HG03139 (cell line): Measurements from ENCODE around the gene PPP4R3B.
A peak's percentile ranks its signal among the peaks of the same experiment; 100 is the strongest.

Source experiments
- ATAC-seq: cut with Tn5 transposase; IDR thresholded peaks from one replicate; pipeline ENCODE4 v1.9.1; 2021; ENCODE audit not compliant: unreplicated experiment

The PPP4R3B gene

GRCh38 chr2:55519938-55520885 lies 97.2 kb downstream of the PPP4R3B start:
- peak; percentile 7 for ATAC-seq

DNA sequence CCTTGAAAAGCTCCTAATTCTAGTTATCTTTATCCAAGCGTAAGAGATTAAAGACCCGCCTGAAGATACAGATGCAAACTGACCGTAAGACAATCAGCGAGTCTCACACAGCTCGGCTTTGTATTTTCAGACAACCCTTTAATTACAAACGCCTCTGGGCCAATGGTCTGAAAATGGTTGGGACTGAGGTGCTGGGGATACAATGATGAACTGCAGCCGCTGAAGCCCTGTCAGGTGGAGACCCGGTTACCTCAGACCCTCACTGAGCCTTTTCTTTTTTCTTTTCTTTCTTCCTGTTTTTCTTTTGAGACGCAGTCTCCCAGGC lies 98.6 kb downstream of the PPP4R3B start:
- no peak for ATAC-seq

- no peak for ATAC-seq
These were observed 105.8 kb downstream of the PPP4R3B start for GRCh38 chr2:55511508-55512124.

DNA sequence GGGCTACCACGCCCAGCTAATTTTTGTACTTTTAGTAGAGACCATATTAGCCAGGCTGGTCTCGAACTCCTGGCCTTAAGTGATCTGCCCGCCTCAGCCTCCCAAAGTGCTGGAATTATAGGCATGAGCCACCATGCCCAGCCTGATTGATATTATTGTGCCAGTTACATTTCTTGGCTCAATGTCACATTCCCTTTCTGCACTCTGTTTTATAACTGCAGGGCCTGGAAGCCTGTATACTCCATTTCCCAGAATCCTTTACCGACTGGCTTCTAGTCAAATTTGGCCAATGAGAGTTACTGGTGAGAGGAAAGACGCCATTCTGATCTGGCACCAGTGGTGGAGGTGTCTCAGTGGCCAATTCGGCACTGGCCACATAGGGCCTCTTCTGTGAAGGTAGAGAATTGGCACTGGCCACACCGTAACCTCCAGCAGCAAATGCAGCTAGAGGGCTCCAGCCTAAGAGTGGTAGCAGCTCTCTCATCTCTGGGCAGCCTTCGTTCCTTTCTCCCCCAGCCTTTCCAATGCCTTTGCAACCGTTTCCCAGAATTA lies 114.8 kb downstream of the PPP4R3B start:
- no peak for ATAC-seq

GRCh38 chr2:55500025-55500424 lies 117.4 kb downstream of the PPP4R3B start:
- ATAC-seq = no peak

DNA sequence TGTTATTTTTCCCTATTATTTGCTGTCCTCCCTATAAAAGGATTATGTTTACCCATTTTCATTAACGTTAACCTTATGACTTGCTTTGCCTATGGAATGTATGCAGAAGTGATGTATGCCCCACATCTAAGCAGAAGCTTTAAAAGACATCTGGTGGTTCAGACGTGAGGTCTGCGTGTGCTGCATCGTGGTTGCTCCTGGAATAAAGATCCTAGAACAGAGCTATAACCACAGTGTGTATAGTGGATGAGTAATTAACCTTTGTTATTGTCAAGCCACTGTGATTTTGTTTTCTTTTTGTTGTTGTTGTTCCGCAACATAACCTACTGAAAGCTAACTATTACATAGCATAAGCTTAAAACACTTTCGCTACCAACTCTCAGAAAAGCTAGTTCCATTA lies 118.8 kb downstream of the PPP4R3B start:
- no peak for ATAC-seq
